ENCODE data around the gene TIMM17A. TPM values are rescaled to one million over a fixed set of nuclear protein-coding genes. Genes with fewer than 3 reads are reported as not detected.

Gene TIMM17A
- total and polyA plus RNA-seq, 2 of the 8 experiments (the other 6 are each of a cell fraction or from before 2014, with no cell fraction given): 30.3 to 57.1 TPM

GRCh38 chr1:202016811-202017748, 61.8 kb downstream of the TIMM17A start (continued):
- TF ChIP-seq RBBP5 (IDR thresholded peaks at IDR 0.05; ENCODE audit: borderline replicate concordance, low read depth, low read length): no peak
- no peak for TF ChIP-seq TAF7 (optimal IDR thresholded peaks at IDR 0.05; ENCODE audit: borderline replicate concordance, low read depth, low read length)
- TF ChIP-seq BACH1 (IDR thresholded peaks at IDR 0.05; ENCODE audit: low read length): no peak
- no peak for TF ChIP-seq EP300 (IDR thresholded peaks at IDR 0.05; ENCODE audit: borderline replicate concordance in 1 of 2, low read depth in 2 of 2, low read length in 2 of 2)
- TF ChIP-seq CHD7 (IDR thresholded peaks at IDR 0.05; ENCODE audit: insufficient replicate concordance, low read length): no peak
- no peak for TF ChIP-seq TBP (IDR thresholded peaks at IDR 0.05; ENCODE audit: low read depth, low read length)
